Erythroblast (primary cell): ENCODE results near the gene PLCD1.

Experiments used
- GATA1 ChIP-seq: IDR thresholded peaks from 2 replicates; pipeline ENCODE4 v1.6.1; 2011; ENCODE audit warnings: low read depth, mild to moderate bottlenecking, control low read depth, low read length, moderate library complexity
- POLR2A ChIP-seq: IDR thresholded peaks from 2 replicates; pipeline ENCODE4 v1.6.1; 2011; ENCODE audit warnings: mild to moderate bottlenecking, low read length

DNA sequence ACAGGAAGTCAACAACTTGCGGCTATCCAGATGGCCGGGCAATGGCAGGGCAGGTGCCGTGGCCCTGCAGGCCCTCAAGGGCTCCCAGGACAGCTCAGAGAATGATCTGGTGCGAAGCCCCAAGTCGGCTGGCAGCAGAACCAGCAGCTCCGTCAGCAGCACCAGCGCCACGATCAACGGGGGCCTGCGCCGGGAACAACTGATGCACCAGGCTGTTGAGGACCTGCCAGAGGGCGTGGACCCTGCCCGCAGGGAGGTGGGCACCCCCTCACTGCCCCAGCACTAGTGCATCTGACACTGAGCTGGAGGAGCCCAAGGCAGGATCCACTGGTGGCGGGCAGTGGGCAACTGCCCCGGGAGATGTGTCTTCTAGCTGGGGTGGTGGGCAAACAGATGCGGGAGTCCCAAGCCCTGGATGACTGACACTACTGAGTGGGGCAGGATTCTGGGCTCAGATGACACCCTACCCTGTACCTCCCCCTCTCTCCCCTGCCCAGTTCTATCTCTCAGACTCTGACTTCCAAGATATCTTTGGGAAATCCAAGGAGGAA is 22.9 kb downstream of the PLCD1 start:
- TF ChIP-seq POLR2A = no peak
- TF ChIP-seq GATA1 = no peak
